ENCODE data around the gene TPST2. TPM values are rescaled to one million over a fixed set of nuclear protein-coding genes. Genes with fewer than 3 reads are reported as not detected.

Gene TPST2
- total and polyA plus RNA-seq, 2 of the 4 experiments (the other 2 are of a cell fraction), result 42.5 to 63.6 TPM

- no peak overlapping the region for H3K9ac ChIP-seq (ENCODE audit: low read depth, low read length)
- H3K4me3 ChIP-seq (ENCODE audit: insufficient read depth, low read depth, low read length), result no peak overlapping the region
- no peak overlapping the region for H4K5ac ChIP-seq (ENCODE audit: low read depth, low read length)
- no peak for TF ChIP-seq SMC3 (IDR thresholded peaks at IDR 0.05; ENCODE audit: low read depth, low read length)
- no peak for TF ChIP-seq CHD1 (IDR thresholded peaks at IDR 0.05; ENCODE audit: low read depth, low read length)
- TF ChIP-seq BHLHE40 (IDR thresholded peaks at IDR 0.05; ENCODE audit: low read depth, low read length), result no peak
- no peak for TF ChIP-seq RFX5 (IDR thresholded peaks at IDR 0.05; ENCODE audit: low read depth, low read length)
- TF ChIP-seq FOS (IDR thresholded peaks at IDR 0.05; ENCODE audit: low read depth, low read length), result no peak
- TF ChIP-seq RAD21 (IDR thresholded peaks at IDR 0.05; ENCODE audit: low read length), result no peak
- TF ChIP-seq MAFK (IDR thresholded peaks at IDR 0.05; ENCODE audit: low read depth, low read length), result no peak
- TF ChIP-seq ELK1 (IDR thresholded peaks at IDR 0.05; ENCODE audit: borderline replicate concordance, low read depth, low read length), result no peak
- TF ChIP-seq CEBPB (IDR thresholded peaks at IDR 0.05; ENCODE audit: low read depth, low read length), result no peak
- no peak for TF ChIP-seq NFE2L2 (IDR thresholded peaks at IDR 0.05; ENCODE audit: low read depth, low read length)
- TF ChIP-seq CTCF (conservative IDR thresholded peaks at IDR 0.05; ENCODE audit: low read depth, low read length), result no peak
- TF ChIP-seq USF2 (IDR thresholded peaks at IDR 0.05; ENCODE audit: low read depth, low read length), result no peak
- TF ChIP-seq MXI1 (IDR thresholded peaks at IDR 0.05; ENCODE audit: borderline replicate concordance, low read depth, low read length), result no peak
- no peak for TF ChIP-seq POLR2A (IDR thresholded peaks at IDR 0.05; ENCODE audit: low read depth, low read length)
- TF ChIP-seq MAZ (IDR thresholded peaks at IDR 0.05; ENCODE audit: borderline replicate concordance, low read depth, low read length), result no peak
- no peak for TF ChIP-seq RCOR1 (IDR thresholded peaks at IDR 0.05; ENCODE audit: insufficient replicate concordance, low read length)
- DNase-seq (no peak), ATAC-seq (ENCODE audit: low read depth) (no peak)
- no peak overlapping the region for H2BK15ac ChIP-seq (ENCODE audit: low read depth, low read length)
- no peak overlapping the region for H2AK9ac ChIP-seq (replicated peaks; ENCODE audit: low read depth, low read length, poor library complexity)
- no TSS peak for BruUV-seq (replicated peaks)
- 100% methylated on average over 1 of the region's 5 CpGs; no CpG with 5 or more reads in 1 of the 2 experiments for WGBS, 2 experiments (ENCODE audit: extremely low coverage in 2 of 2, insufficient read length in 1 of 2)
- no peak overlapping the region for H2BK20ac ChIP-seq (ENCODE audit: low read depth, low read length)
- CTCF ChIA-PET, result no interaction called here
- H3K4me2 ChIP-seq (ENCODE audit: low read depth, low read length), result no peak overlapping the region
- H3K56ac ChIP-seq (ENCODE audit: extremely low read depth, insufficient read depth, low read length), result no peak overlapping the region
- no peak overlapping the region for H3K14ac ChIP-seq (replicated peaks; ENCODE audit: low read depth, low read length)
- no peak overlapping the region for H2AFZ ChIP-seq (replicated peaks; ENCODE audit: low read length, poor library complexity)
- H3K9me3 ChIP-seq (ENCODE audit: control insufficient read depth, insufficient read depth, low read length), result no peaks in the 10 kb centered on the region
- H2BK120ac ChIP-seq (ENCODE audit: low read depth, low read length), result no peak overlapping the region
- intact Hi-C loops (cut with micrococcal nuclease) (no loop called here), dilution Hi-C loops (cut with HindIII; ENCODE audit: low sequenced_read_pairs, unreplicated experiment) (no loop called here), in situ Hi-C loops (cut with MboI; ENCODE audit: low sequenced_read_pairs) (no loop called here)
- POLR2A ChIA-PET (ENCODE audit: unreplicated experiment), result interaction anchor here (1.0 kb wide), 1 partner anchor 24 kb away, joined by 5 read pairs; no protein-coding TSS in a partner anchor
- peaks cover 20% of the 10 kb centered on the region for H3K9me1 ChIP-seq (ENCODE audit: insufficient read depth, low read length)
- no peak overlapping the region for H4K8ac ChIP-seq (ENCODE audit: low read depth in 2 of 2, low read length in 2 of 2)
- no peak overlapping the region for H3K18ac ChIP-seq (ENCODE audit: low read depth, low read length)
- H3K79me1 ChIP-seq (ENCODE audit: low read depth in 1 of 2, low read length in 2 of 2), result peaks cover 27 to 76% of the 10 kb centered on the region in 2 experiments
- H3K27me3 ChIP-seq (ENCODE audit: control insufficient read depth, insufficient read depth, low read length), result no peaks in the 10 kb centered on the region
- H4K20me1 ChIP-seq (ENCODE audit: insufficient read depth, low read length), result no peaks in the 10 kb centered on the region
- no peak overlapping the region for H2BK5ac ChIP-seq (ENCODE audit: low read depth, low read length, poor library complexity, severe bottlenecking)
- no peak overlapping the region for H3K4ac ChIP-seq (ENCODE audit: low read depth, low read length)
- H3K23ac ChIP-seq (ENCODE audit: low read depth, low read length), result no peak overlapping the region
- no peak overlapping the region for H4K91ac ChIP-seq (ENCODE audit: insufficient read depth, low read depth, low read length)
- H3K27ac ChIP-seq (ENCODE audit: insufficient read depth, low read length), result no peak overlapping the region
- H3K36me3 ChIP-seq (ENCODE audit: control insufficient read depth, insufficient read depth, low read length), result peaks cover 3% of the 10 kb centered on the region
- H2AK5ac ChIP-seq (ENCODE audit: low read depth, low read length), result no peak overlapping the region
- peaks cover 11% of the 10 kb centered on the region for H3K4me1 ChIP-seq (ENCODE audit: control insufficient read depth, insufficient read depth, low read length)
Observed at GRCh38 chr22:26546282-26546681, 43.6 kb downstream of the TPST2 start.
